ENCODE measurements around the gene TP53INP2. TPM values are rescaled to one million over a fixed set of nuclear protein-coding genes. Genes with fewer than 3 reads are reported as not detected.

Gene TP53INP2, protein sequence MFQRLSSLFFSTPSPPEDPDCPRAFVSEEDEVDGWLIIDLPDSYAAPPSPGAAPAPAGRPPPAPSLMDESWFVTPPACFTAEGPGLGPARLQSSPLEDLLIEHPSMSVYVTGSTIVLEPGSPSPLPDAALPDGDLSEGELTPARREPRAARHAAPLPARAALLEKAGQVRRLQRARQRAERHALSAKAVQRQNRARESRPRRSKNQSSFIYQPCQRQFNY
- 6.4 and 19.5 TPM in 2 replicates for total RNA-seq

DNA sequence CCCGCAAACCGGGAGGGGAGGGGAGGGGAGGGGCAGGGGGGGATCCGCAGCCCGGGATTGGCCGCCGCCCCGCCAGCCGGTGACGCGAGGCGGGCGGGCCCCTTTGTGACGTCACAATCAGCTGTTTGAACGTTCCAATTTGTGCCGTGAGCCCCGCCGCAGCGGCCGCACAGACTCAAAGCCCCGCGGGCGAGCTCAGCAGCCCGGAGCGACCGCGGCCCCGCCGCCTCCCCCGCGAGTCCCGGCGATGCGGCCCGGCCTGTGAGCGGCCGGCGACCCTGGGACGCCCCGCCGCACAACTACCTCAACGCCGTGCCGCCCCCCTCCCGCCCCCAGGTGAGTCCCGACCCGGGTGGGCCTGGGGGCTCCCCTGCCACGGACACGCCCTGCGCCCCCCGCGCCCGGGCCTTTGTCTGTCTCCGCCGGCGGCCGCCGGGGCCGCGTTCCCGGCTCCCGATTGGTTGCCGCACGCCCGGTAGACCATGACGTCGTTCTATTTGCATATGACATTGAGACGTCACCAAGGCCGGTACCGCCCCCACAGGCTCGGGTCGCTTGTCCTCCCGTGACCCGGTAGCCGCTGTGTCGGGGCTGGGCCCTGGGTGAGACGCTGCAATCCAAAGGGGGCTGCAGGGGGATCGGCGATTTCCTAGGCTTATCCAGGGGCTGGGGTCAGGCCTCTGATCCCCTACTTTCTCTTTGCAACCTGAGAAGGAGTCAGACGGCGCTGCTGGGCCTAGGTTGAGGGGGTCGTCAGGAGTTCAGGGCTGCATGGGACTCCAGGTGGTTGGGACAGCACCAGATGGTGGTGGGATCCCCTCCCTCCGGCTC, at the start of gene TP53INP2:
Gene TP53INP2 (plus strand): TSS at position 168 of the 831 bp plus-strand sequence. CDS start 4,396 bp downstream, outside the sequence.

DNA sequence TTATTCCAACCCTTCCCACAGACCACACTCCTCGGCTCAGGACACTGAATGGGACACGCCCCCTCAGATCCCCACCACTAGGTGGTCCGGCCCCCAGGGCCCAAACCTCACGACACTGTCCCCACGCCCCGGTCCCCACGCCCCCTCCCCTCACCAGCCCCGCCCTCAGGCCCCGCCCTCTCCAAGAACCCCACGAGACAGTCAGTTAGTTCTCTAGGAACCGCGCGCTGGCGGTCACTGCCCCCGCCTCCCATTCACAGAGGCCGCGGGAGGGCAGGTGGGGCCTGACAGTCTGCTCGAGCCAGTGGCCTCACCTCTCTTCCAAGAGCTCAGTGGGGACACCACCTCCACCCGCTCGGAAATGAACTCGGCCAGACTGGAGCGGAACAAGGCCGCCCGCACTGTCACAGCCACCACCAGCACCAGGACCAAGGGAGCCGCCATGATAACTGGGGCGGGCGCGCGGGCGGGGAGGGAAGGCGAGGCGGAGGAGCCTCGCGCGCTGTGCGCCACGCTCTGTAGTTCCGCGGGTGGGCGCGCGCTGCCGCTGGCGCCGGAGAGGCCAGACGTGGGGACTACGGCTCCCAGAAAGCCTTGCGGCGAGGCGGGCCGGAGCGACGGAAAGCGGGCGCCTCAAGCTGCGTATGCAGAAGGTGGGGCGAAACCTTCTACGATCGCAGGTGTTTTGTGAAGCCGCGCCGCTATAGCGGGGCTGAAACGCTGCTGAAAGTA, 27.3 kb upstream of the TP53INP2 start, which contains the start of gene PIGU:
Gene PIGU (minus strand): TSS at position 451 of the 732 bp plus-strand sequence. CDS start 7 bp downstream, at position 444.

Other genes with a start within 250 kb of the TP53INP2 start
- gene DYNLRB1, start 187.9 kb upstream of the TP53INP2 start, total RNA-seq, result 126 and 128 TPM in 2 replicates
- 28.4 and 92.3 TPM in 2 replicates for gene MAP1LC3A, start 145.6 kb upstream of the TP53INP2 start, total RNA-seq
- 14.7 and 20.7 TPM in 2 replicates for gene PIGU, start 27.3 kb upstream of the TP53INP2 start, total RNA-seq
- gene NCOA6, start 121.3 kb downstream of the TP53INP2 start, total RNA-seq, result 9.9 and 12.7 TPM in 2 replicates
- 5.9 and 17.6 TPM in 2 replicates for gene GGT7, start 168.5 kb downstream of the TP53INP2 start, total RNA-seq
- 35.4 and 71.7 TPM in 2 replicates for gene ACSS2, start 172.3 kb downstream of the TP53INP2 start, total RNA-seq

Data from mesangial cell (primary cell).